ENCODE data around the gene PRR5L. TPM values are rescaled to one million over a fixed set of nuclear protein-coding genes. Genes with fewer than 3 reads are reported as not detected.
A peak's percentile ranks its signal among the peaks of the same experiment; 100 is the strongest.

Gene PRR5L
- total RNA-seq, 1 donor from 2014 or later, result 6.7 TPM

DNA sequence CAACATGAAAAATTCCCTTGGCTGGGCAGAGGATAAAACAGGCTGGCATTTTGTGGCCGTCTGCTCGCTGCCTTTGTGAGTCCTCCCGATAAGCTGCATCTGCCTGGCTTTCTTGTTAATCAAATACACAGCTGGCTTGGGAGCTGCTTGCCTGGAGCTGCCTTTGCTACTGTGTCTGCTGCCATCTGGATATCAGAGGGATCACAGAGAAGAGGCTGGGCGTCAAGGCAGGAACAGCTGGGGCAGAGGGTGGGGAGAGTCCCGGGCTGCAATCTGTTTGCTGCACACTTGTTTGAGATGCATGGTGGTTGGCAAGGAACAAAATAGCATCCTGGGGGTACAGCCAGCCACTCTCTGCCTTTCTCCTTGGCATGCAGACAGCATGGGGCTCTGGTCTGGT, 42.9 kb upstream of the PRR5L start:
- Mint-ChIP-seq H3K4me3 (no peak overlapping the region), H3K9me3 (peaks cover 16% of the 10 kb centered on the region), H3K36me3 (peaks cover 5% of the 10 kb centered on the region), H3K27ac (no peak overlapping the region), H3K4me1 (peaks cover 35% of the 10 kb centered on the region), H3K27me3 (ENCODE audit: low read depth) (no peaks in the 10 kb centered on the region)
- no peak for DNase-seq (ENCODE audit: low spot score in 2 of 2, unreplicated experiment in 2 of 2)
- TF ChIP-seq, protein P1, sequence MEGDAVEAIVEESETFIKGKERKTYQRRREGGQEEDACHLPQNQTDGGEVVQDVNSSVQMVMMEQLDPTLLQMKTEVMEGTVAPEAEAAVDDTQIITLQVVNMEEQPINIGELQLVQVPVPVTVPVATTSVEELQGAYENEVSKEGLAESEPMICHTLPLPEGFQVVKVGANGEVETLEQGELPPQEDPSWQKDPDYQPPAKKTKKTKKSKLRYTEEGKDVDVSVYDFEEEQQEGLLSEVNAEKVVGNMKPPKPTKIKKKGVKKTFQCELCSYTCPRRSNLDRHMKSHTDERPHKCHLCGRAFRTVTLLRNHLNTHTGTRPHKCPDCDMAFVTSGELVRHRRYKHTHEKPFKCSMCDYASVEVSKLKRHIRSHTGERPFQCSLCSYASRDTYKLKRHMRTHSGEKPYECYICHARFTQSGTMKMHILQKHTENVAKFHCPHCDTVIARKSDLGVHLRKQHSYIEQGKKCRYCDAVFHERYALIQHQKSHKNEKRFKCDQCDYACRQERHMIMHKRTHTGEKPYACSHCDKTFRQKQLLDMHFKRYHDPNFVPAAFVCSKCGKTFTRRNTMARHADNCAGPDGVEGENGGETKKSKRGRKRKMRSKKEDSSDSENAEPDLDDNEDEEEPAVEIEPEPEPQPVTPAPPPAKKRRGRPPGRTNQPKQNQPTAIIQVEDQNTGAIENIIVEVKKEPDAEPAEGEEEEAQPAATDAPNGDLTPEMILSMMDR (IDR thresholded peaks at IDR 0.05; ENCODE audit: unreplicated experiment), result no peak

DNA sequence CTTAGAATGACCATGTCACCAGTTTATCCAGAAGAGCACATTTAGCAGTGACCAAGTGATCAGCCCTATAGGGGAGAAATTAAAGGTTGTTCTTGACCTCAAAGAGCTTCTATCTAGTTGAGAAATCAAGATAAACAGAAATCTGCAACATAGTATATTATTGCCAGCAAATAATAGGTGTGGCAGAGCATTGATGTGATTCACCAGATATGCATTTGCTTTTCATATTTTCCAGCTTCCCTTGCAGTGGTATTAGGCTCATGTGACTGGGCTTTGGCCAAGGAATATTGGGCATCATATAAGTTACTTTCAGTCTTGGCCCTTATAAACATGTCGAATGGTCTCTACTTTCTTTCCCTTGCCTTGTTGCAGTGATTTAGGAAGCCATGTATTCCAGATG, 41.4 kb upstream of the PRR5L start:
- Mint-ChIP-seq H3K27ac (no peak overlapping the region), H3K9me3 (peaks cover 16% of the 10 kb centered on the region), H3K36me3 (peaks cover 5% of the 10 kb centered on the region), H3K4me3 (no peak overlapping the region), H3K27me3 (ENCODE audit: low read depth) (no peaks in the 10 kb centered on the region), H3K4me1 (peaks cover 34% of the 10 kb centered on the region)
- TF ChIP-seq, protein P1 (IDR thresholded peaks at IDR 0.05; ENCODE audit: unreplicated experiment), result no peak
- no peak for DNase-seq (ENCODE audit: low spot score in 2 of 2, unreplicated experiment in 2 of 2)

DNA sequence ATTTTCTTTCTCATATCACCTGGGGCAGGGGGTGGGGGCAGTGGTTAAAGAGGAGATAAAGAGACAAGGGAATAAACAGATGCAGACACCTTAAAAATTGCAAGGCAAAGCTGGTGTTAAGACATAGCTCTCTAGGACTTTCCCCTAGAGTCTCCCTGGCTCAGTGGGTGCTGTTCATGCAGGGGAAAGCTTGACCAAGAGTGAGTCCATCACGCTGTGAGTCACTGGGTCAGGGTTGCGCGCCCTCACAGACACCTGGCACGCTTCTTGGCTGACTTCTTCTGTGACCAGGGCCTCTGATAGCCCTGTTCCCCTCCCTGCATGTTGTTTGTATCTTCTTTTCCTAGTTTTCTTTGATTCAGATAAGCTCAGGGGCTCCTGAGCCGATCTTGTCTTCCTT, 38.7 kb upstream of the PRR5L start:
- H3K4me3 Mint-ChIP-seq, result no peak overlapping the region
- peak overlapping the region; percentile 89 for H3K27ac Mint-ChIP-seq
- no peaks in the 10 kb centered on the region for H3K27me3 Mint-ChIP-seq (ENCODE audit: low read depth)
- no peaks in the 10 kb centered on the region for H3K36me3 Mint-ChIP-seq
- TF ChIP-seq, protein P1 (IDR thresholded peaks at IDR 0.05; ENCODE audit: unreplicated experiment), result no peak
- no peak for DNase-seq (ENCODE audit: low spot score in 2 of 2, unreplicated experiment in 2 of 2)
- H3K4me1 Mint-ChIP-seq, result peaks cover 44% of the 10 kb centered on the region
- no peaks in the 10 kb centered on the region for H3K9me3 Mint-ChIP-seq

DNA sequence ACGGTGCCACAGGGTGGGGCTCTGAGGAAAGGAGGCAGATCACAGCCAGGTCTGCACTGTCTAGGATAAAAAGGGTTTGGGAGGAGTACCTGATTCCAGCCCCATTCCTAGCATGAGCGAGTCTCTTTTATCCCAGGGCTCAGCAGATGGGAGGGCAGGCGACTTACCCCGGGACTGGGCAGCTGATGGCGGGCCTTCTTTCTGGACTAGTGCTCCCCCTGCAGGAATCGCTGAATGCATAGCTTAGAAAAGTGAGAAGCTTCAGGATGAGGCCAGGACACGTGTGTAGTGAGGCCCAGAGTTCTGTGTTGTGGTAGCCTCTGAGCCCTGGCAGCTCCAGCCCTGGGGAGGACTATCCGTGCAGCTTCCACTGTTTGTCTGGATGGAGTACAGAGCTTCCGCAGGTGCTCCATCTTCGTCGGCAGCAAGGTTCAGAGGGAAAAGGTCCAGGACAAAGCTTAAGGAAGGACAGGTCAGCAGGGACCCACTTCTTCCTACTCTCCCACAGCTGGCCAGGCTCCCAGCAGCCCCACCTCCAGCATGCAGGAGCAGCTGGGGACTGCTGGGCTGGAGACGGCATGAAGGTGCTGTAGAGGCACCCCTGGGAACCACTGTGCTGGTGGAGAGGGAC, 37.2 kb upstream of the PRR5L start:
- Mint-ChIP-seq H3K4me3 (no peak overlapping the region), H3K27me3 (ENCODE audit: low read depth) (no peaks in the 10 kb centered on the region), H3K4me1 (peaks cover 41% of the 10 kb centered on the region), H3K9me3 (no peaks in the 10 kb centered on the region), H3K36me3 (no peaks in the 10 kb centered on the region), H3K27ac (no peak overlapping the region)
- TF ChIP-seq, protein P1 (IDR thresholded peaks at IDR 0.05; ENCODE audit: unreplicated experiment), result peak; percentile 48
- DNase-seq (ENCODE audit: low spot score in 2 of 2, unreplicated experiment in 2 of 2), result peak in 1 of 2 experiments; percentile 64

DNA sequence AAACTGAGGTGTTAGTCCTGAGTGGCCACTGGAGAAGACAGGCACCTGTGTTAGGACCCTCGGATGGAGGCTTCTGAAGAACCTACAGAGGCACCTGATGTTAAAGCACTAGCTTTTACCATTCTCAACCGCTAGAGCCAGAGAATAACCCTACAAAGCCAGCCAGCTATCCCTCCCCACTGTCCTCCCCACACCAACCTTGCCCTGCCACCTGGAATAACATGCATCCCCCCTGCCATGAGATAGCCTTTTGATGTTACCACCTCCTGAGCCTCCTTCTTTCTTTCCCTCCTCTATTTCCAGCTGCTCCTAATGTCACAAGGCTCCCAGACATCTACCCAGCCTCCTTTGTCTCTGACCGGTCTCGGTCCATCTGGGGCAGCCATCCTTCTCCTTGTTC, 35.0 kb upstream of the PRR5L start:
- H3K27me3 Mint-ChIP-seq (ENCODE audit: low read depth), result no peaks in the 10 kb centered on the region
- H3K27ac Mint-ChIP-seq, result no peak overlapping the region
- H3K4me3 Mint-ChIP-seq, result no peak overlapping the region
- no peak for DNase-seq (ENCODE audit: low spot score in 2 of 2, unreplicated experiment in 2 of 2)
- H3K9me3 Mint-ChIP-seq, result no peaks in the 10 kb centered on the region
- TF ChIP-seq, protein P1 (IDR thresholded peaks at IDR 0.05; ENCODE audit: unreplicated experiment), result no peak
- H3K36me3 Mint-ChIP-seq, result no peaks in the 10 kb centered on the region
- H3K4me1 Mint-ChIP-seq, result peaks cover 48% of the 10 kb centered on the region

All from mesothelial cell of epicardium (in vitro differentiated cells).